Measurements from ENCODE around the gene WDR11. TPM values are rescaled to one million over a fixed set of nuclear protein-coding genes. Genes with fewer than 3 reads are reported as not detected.

WDR11 gene, protein sequence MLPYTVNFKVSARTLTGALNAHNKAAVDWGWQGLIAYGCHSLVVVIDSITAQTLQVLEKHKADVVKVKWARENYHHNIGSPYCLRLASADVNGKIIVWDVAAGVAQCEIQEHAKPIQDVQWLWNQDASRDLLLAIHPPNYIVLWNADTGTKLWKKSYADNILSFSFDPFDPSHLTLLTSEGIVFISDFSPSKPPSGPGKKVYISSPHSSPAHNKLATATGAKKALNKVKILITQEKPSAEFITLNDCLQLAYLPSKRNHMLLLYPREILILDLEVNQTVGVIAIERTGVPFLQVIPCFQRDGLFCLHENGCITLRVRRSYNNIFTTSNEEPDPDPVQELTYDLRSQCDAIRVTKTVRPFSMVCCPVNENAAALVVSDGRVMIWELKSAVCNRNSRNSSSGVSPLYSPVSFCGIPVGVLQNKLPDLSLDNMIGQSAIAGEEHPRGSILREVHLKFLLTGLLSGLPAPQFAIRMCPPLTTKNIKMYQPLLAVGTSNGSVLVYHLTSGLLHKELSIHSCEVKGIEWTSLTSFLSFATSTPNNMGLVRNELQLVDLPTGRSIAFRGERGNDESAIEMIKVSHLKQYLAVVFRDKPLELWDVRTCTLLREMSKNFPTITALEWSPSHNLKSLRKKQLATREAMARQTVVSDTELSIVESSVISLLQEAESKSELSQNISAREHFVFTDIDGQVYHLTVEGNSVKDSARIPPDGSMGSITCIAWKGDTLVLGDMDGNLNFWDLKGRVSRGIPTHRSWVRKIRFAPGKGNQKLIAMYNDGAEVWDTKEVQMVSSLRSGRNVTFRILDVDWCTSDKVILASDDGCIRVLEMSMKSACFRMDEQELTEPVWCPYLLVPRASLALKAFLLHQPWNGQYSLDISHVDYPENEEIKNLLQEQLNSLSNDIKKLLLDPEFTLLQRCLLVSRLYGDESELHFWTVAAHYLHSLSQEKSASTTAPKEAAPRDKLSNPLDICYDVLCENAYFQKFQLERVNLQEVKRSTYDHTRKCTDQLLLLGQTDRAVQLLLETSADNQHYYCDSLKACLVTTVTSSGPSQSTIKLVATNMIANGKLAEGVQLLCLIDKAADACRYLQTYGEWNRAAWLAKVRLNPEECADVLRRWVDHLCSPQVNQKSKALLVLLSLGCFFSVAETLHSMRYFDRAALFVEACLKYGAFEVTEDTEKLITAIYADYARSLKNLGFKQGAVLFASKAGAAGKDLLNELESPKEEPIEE
- polyA plus RNA-seq (2013, experiment 1 of 2): 41.3 TPM
- 39.5 TPM for polyA plus RNA-seq (2013, experiment 2 of 2)

- peak within 1 kb of the TSS; percentile 83 to 92 for H3K4me3 ChIP-seq (ENCODE audit: insufficient read depth in 1 of 2, low read depth in 1 of 2, low read length in 2 of 2)
- H3K9ac ChIP-seq (ENCODE audit: low read length): peak within 1 kb of the TSS; percentile 99
- H3K4me1 ChIP-seq (ENCODE audit: control insufficient read depth, insufficient read depth, low read depth, low read length): peaks cover 1% of the 10 kb centered on the region
- peaks cover 0 to 25% of the 10 kb centered on the region in 2 experiments for H3K36me3 ChIP-seq (ENCODE audit: control insufficient read depth in 1 of 2, insufficient read depth in 2 of 2, low read depth in 1 of 2, low read length in 2 of 2)
- no peaks in the 10 kb centered on the region for H3K27me3 ChIP-seq (ENCODE audit: control insufficient read depth in 1 of 2, insufficient read depth in 1 of 2, low read length in 2 of 2)
- H3K4ac ChIP-seq (ENCODE audit: low read depth in 1 of 2, low read length in 2 of 2): peak within 1 kb of the TSS in 1 of 2 experiments; percentile 86
- no peaks in the 10 kb centered on the region for H3K9me3 ChIP-seq (ENCODE audit: control insufficient read depth, low read length)
- H3K18ac ChIP-seq (ENCODE audit: low read depth in 1 of 2, low read length in 2 of 2): peak within 1 kb of the TSS in 1 of 2 experiments; percentile 95
- no peak within 1 kb of the TSS for H3K23ac ChIP-seq (ENCODE audit: low read length in 2 of 2)
- DNase-seq: peak; percentile 89
- peak within 1 kb of the TSS in 1 of 2 experiments; percentile 14 for H3K14ac ChIP-seq (ENCODE audit: low read length in 2 of 2)
- peak within 1 kb of the TSS; percentile 76 for H4K91ac ChIP-seq (ENCODE audit: low read length)
- peak within 1 kb of the TSS; percentile 99 for H2AFZ ChIP-seq (ENCODE audit: low read depth, low read length)
- H2BK5ac ChIP-seq (ENCODE audit: low read depth, low read length, poor library complexity, severe bottlenecking): peak within 1 kb of the TSS; percentile 39
- H2BK15ac ChIP-seq (ENCODE audit: low read depth, poor library complexity, severe bottlenecking): peak within 1 kb of the TSS; percentile 53
- no peak within 1 kb of the TSS for H2BK12ac ChIP-seq (ENCODE audit: low read length in 2 of 2)
- peak within 1 kb of the TSS; percentile 82 for H3K27ac ChIP-seq (ENCODE audit: low read length, poor library complexity, severe bottlenecking)
- peak within 1 kb of the TSS; percentile 76 for H3K4me2 ChIP-seq (ENCODE audit: low read length, poor library complexity, severe bottlenecking)
- peak within 1 kb of the TSS; percentile 68 for H2BK120ac ChIP-seq (ENCODE audit: low read depth, low read length)
- peaks cover 3% of the 10 kb centered on the region for H3K79me1 ChIP-seq (replicated peaks; ENCODE audit: low read length, poor library complexity, severe bottlenecking)
- 7% methylated on average over 42 of the region's 45 CpGs for WGBS
- peak within 1 kb of the TSS; percentile 99 for H4K8ac ChIP-seq (ENCODE audit: low read length)
- H2AK5ac ChIP-seq (ENCODE audit: low read length, severe bottlenecking): peak within 1 kb of the TSS; percentile 13
Observed at GRCh38 chr10:120850911-120851865, at the start of gene WDR11. Gene WDR11, plus strand, starts transcription at chr10:120851362. Its CDS starts 59 bp downstream, at chr10:120851421.

DNA sequence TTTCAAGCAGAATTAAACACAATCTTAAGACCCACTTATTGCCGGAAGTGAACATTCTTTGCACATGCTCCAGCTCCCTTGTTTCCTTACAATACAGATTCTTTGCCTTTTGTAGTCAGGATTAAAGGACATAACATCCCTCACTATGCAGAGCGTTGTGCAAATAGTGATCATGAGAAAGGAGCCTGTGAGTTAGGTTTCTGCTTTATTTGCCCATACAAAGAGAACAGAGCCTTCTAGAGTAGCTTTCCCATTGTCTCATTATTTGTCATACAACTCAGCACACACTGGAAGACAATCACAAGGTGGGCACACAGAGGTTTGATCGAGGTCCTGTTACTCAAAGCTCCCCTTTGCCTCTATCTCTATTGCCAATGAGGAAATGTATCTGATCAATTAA is 48.2 kb upstream of the WDR11 start:
- Histone ChIP-seq H2BK15ac (ENCODE audit: low read depth, poor library complexity, severe bottlenecking) (no peak overlapping the region), H3K27ac (ENCODE audit: low read length, poor library complexity, severe bottlenecking) (no peak overlapping the region), H2AFZ (ENCODE audit: low read depth, low read length) (no peak overlapping the region), H3K79me1 (replicated peaks; ENCODE audit: low read length, poor library complexity, severe bottlenecking) (no peaks in the 10 kb centered on the region), H2BK5ac (ENCODE audit: low read depth, low read length, poor library complexity, severe bottlenecking) (no peak overlapping the region), H3K4me1 (ENCODE audit: control insufficient read depth, insufficient read depth, low read depth, low read length) (no peaks in the 10 kb centered on the region), H3K18ac (ENCODE audit: low read depth in 1 of 2, low read length in 2 of 2) (no peak overlapping the region), H3K23ac (ENCODE audit: low read length in 2 of 2) (no peak overlapping the region), H2AK5ac (ENCODE audit: low read length, severe bottlenecking) (no peak overlapping the region), H3K4me3 (ENCODE audit: insufficient read depth in 1 of 2, low read depth in 1 of 2, low read length in 2 of 2) (no peak overlapping the region), H2BK120ac (ENCODE audit: low read depth, low read length) (no peak overlapping the region), H3K14ac (ENCODE audit: low read length in 2 of 2) (no peak overlapping the region), H3K4me2 (ENCODE audit: low read length, poor library complexity, severe bottlenecking) (no peak overlapping the region), H4K8ac (ENCODE audit: low read length) (no peak overlapping the region), H3K4ac (ENCODE audit: low read depth in 1 of 2, low read length in 2 of 2) (no peak overlapping the region), H3K27me3 (ENCODE audit: control insufficient read depth in 1 of 2, insufficient read depth in 1 of 2, low read length in 2 of 2) (no peaks in the 10 kb centered on the region), H3K9ac (ENCODE audit: low read length) (no peak overlapping the region), H3K9me3 (ENCODE audit: control insufficient read depth, low read length) (no peaks in the 10 kb centered on the region), H4K91ac (ENCODE audit: low read length) (no peak overlapping the region), H3K36me3 (ENCODE audit: control insufficient read depth in 1 of 2, insufficient read depth in 2 of 2, low read depth in 1 of 2, low read length in 2 of 2) (no peaks in the 10 kb centered on the region), H2BK12ac (ENCODE audit: low read length in 2 of 2) (no peak overlapping the region)
- WGBS: 81% methylated on average over 3 of the region's 3 CpGs
- DNase-seq: no peak

- no peak overlapping the region for H4K8ac ChIP-seq (ENCODE audit: low read length)
- WGBS: 80% methylated on average over 5 of the region's 5 CpGs
- no peaks in the 10 kb centered on the region for H3K9me3 ChIP-seq (ENCODE audit: control insufficient read depth, low read length)
- H3K9ac ChIP-seq (ENCODE audit: low read length): no peak overlapping the region
- H3K4me2 ChIP-seq (ENCODE audit: low read length, poor library complexity, severe bottlenecking): no peak overlapping the region
- H2AK5ac ChIP-seq (ENCODE audit: low read length, severe bottlenecking): no peak overlapping the region
- H3K4ac ChIP-seq (ENCODE audit: low read depth in 1 of 2, low read length in 2 of 2): no peak overlapping the region
- H2BK12ac ChIP-seq (ENCODE audit: low read length in 2 of 2): no peak overlapping the region
- H3K18ac ChIP-seq (ENCODE audit: low read depth in 1 of 2, low read length in 2 of 2): no peak overlapping the region
- H2BK5ac ChIP-seq (ENCODE audit: low read depth, low read length, poor library complexity, severe bottlenecking): no peak overlapping the region
- no peaks in the 10 kb centered on the region for H3K36me3 ChIP-seq (ENCODE audit: control insufficient read depth in 1 of 2, insufficient read depth in 2 of 2, low read depth in 1 of 2, low read length in 2 of 2)
- H3K27me3 ChIP-seq (ENCODE audit: control insufficient read depth in 1 of 2, insufficient read depth in 1 of 2, low read length in 2 of 2): no peaks in the 10 kb centered on the region
- H3K27ac ChIP-seq (ENCODE audit: low read length, poor library complexity, severe bottlenecking): no peak overlapping the region
- H3K4me1 ChIP-seq (ENCODE audit: control insufficient read depth, insufficient read depth, low read depth, low read length): no peaks in the 10 kb centered on the region
- no peak overlapping the region for H2BK15ac ChIP-seq (ENCODE audit: low read depth, poor library complexity, severe bottlenecking)
- no peaks in the 10 kb centered on the region for H3K79me1 ChIP-seq (replicated peaks; ENCODE audit: low read length, poor library complexity, severe bottlenecking)
- no peak overlapping the region for H3K14ac ChIP-seq (ENCODE audit: low read length in 2 of 2)
- DNase-seq: no peak
- H3K23ac ChIP-seq (ENCODE audit: low read length in 2 of 2): no peak overlapping the region
- H3K4me3 ChIP-seq (ENCODE audit: insufficient read depth in 1 of 2, low read depth in 1 of 2, low read length in 2 of 2): no peak overlapping the region
- H4K91ac ChIP-seq (ENCODE audit: low read length): no peak overlapping the region
- no peak overlapping the region for H2AFZ ChIP-seq (ENCODE audit: low read depth, low read length)
- no peak overlapping the region for H2BK120ac ChIP-seq (ENCODE audit: low read depth, low read length)
Observed at GRCh38 chr10:120803972-120804371, 47.2 kb upstream of the WDR11 start.

Data from mesenchymal stem cell (in vitro differentiated cells and primary cell).